GM18508 (cell line): ENCODE data around the gene PCDHB16.
"Not testable (repeated sequence)": the region's sequence is repeated elsewhere in the genome, so short reads cannot be mapped to it uniquely, and the experiment has no call there.

Experiments used
- ATAC-seq: cut with Tn5 transposase; IDR thresholded peaks from one replicate; pipeline ENCODE4 v1.9.1; 2021; ENCODE audit warnings: moderate number of reproducible peaks; ENCODE audit not compliant: insufficient read depth, unreplicated experiment

Gene PCDHB16

GRCh38 chr5:141224844-141225243 is 42.7 kb downstream of the PCDHB16 start:
- not testable (repeated sequence) for ATAC-seq

GRCh38 chr5:141225421-141225820 is 43.2 kb downstream of the PCDHB16 start:
- ATAC-seq = not testable (repeated sequence)

- ATAC-seq = no peak
Observed at GRCh38 chr5:141234109-141234667, 52.0 kb downstream of the PCDHB16 start.
